Ovary (tissue), 3 donors: ENCODE results near the gene NPC2.

Experiments used
- CTCF ChIP-seq, 3 donors: fragments of 450-650 bp in 2 of 3; fragments of 200-600 bp in 1 of 3; IDR thresholded peaks; one replicate each; pipeline versions ENCODE4 v1.5.1 to v1.8.0; 2016 to 2022; ENCODE audit warnings: antibody characterized with exemption in 3 of 3, mild to moderate bottlenecking in 1 of 3
- POLR2A ChIP-seq: fragments of 450-650 bp; IDR thresholded peaks from one replicate; pipeline ENCODE4 v1.6.1; 2017; ENCODE audit warnings: antibody characterized with exemption, mild to moderate bottlenecking, moderate library complexity
- donor health status: DM: no; HTN: no; CAD: no.

GRCh38 chr14:74541225-74541624 is 48.1 kb upstream of the NPC2 start:
- TF ChIP-seq CTCF (IDR thresholded peaks at IDR 0.05) (no peak), POLR2A (no peak)
